Left renal pelvis (tissue), 4 donors: ENCODE measurements around the gene FNBP1. TPM values are rescaled to one million over a fixed set of nuclear protein-coding genes. Genes with fewer than 3 reads are reported as not detected.

Source experiments
- DNase-seq, 4 donors: peaks; one replicate each; pipeline ENCODE4 v3.0.0-alpha.2; 2013; ENCODE audit warnings: low read depth in 4 of 4, low spot score in 3 of 4
- polyA plus RNA-seq, 4 donors: library from polyadenylated mRNA; unstranded; fragments of 120-200 nt; gene quantifications; one replicate each; pipeline ENCODE4 v1.2.1, GENCODE V29; 2013; ENCODE audit not compliant: insufficient read length in 4 of 4

FNBP1 gene
- polyA plus RNA-seq, 4 donors: 44.4 to 53.8 (median 50.0) TPM

GRCh38 chr9:129866394-129867135 is 176.4 kb downstream of the FNBP1 start:
- no peak for DNase-seq

GRCh38 chr9:129865668-129866320 is 177.2 kb downstream of the FNBP1 start:
- no peak for DNase-seq

- no peak for DNase-seq
These were observed 177.9 kb downstream of the FNBP1 start for GRCh38 chr9:129864991-129865647.

DNA sequence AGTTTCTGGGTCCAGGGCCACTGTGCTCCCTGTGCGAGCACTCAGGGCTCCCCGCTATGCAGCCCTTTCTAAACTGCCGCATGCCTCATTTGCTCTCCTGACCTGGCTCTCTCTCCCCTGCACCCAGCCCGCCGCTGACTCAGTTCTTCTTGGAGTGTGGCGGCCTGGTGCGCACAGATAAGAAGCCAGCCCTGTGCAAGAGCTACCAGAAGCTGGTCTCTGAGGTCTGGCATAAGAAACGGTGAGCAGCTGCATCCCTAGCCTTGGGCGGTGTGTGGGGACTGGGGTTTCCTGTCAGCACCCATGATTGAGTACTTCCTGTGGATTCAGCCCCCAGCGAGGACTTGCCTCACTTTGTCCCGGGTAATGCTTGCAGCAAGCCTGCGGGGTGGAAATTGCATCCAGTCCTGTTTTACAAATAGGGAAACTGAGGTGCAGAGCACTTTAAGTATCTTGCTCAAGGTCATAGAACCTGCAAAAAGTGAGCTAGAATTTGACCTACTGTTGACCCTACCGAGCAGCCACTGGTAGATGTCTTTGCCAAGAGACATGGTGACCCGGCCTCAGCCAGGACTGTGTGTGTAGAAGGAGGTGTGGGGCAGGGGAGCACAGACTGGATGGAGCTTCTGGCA is 179.8 kb downstream of the FNBP1 start:
- no peak for DNase-seq

DNA sequence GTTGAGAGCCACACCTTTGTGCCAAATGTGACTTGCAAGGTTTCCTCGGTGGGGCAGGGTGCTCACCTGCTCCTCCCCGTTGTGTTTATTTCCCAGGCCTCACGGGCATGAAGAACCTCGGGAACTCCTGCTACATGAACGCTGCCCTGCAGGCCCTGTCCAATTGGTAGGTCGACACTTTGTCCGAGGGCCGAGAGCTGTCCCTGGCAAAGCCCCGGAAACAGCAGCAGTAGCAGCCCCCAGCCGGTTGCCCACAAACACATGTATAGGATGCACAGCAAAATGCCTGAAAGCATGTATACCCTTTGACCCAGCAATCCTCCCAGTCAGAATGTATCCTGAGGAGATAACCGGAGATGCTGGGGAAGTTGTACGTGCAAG is 181.6 kb downstream of the FNBP1 start:
- no peak for DNase-seq

DNA sequence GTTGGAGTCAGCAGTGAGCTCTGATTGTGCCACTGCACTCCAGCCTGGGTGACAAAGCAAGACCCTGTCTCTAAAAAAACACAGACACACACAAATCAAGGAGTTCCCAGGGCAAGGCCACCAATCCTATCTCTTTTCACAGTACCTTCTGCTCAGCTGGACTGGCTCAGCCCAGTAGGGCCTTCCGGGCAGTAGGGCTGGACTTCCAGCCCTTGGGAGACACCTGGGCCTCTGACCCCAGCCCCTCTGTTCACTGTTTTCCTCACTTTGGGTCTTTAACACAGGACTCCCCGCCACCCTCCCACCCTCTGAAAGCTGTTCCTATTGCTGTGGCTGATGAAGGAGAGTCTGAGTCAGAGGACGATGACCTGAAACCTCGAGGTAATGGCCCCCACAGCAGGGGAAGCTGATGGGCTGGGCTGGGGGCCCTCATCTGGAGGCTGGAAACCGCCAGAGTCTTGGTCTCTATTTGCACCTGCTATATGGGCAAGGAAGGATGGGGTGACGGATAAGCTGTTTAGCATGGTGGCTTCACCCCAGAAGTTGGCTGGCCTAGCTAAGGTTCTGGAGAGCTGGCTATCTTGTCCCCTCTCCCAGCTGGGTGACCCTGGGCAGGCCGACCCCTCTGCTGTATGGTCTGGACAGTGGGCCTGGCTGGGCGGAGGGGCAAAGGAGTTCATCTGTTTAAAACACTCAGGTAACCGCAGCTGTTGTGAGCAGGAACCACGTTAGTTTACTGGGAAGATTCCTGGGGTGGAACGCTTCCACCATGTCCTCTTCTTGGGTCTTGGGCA is 182.1 kb downstream of the FNBP1 start:
- no peak for DNase-seq

GRCh38 chr9:129858167-129858962 is 184.6 kb downstream of the FNBP1 start:
- no peak for DNase-seq

- DNase-seq: no peak
These were observed 185.8 kb downstream of the FNBP1 start for GRCh38 chr9:129857207-129857606.

DNA sequence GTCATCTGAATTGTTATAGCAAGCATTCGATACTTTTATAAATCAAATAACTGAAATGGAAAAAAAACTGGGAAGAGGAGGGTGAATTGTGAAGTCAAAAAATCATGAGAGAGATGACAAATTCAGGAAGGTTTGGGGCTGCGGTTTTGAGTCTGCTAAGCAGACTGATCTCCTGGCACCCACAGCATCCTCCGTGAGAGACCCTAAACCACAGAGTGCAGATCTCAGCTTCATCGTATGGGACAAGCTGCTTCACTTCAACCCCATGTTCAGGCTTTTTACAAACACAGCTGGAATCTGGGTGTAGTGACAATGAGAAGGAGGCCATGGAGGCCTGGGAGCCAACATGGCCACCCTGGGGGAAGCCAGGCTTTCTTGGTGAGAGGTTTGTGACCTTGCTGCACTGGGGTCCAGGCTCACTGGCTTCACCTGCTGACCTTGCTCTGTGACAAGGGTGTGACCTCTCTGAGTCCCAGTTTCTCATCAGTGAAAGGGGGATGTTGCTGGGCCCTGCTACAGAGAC is 188.3 kb downstream of the FNBP1 start:
- DNase-seq: no peak

GRCh38 chr9:129853614-129854013 is 189.4 kb downstream of the FNBP1 start:
- no peak for DNase-seq

DNA sequence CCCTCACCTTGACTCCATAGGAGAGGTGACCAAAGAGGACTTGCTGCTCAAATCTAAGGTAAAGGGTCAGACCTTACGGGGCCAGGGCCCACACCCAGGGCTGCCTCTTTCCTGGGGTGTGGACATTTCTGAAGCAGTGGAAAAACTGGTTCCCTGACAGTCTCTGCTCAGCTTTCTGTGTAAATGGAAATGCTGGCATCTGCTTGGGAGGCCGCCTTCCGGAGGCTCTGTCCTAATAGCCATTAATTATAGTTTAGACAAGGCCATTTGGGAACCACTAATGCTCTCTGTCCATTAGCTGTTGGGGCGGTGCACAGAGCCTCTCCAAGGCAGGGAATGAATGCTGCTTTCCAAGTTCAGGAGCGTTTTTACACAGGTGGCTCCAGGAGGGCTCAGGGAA is 190.4 kb downstream of the FNBP1 start:
- DNase-seq: no peak

GRCh38 chr9:129851821-129852220 is 191.2 kb downstream of the FNBP1 start:
- no peak for DNase-seq

- DNase-seq: no peak
These were observed 192.0 kb downstream of the FNBP1 start for GRCh38 chr9:129850821-129851550.

DNA sequence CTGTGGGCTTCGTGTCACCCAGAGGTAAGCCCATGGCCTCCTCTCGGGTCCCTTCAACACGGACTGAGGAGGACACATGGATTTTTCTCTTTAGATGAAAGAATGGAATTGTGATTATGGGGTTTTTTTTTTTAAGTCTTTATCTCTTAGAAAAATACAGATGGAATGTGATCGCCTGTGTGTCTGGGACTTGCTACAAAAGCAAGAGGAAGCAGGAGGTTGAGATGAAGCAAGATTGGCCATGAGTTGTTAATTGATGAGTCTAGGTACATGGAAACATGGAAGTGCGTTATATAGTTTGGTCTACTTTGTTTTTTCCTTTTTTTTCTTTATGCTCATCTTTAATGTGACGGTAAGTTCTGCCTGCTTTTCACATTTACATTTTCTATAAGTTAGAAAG is 193.1 kb downstream of the FNBP1 start:
- no peak for DNase-seq

DNA sequence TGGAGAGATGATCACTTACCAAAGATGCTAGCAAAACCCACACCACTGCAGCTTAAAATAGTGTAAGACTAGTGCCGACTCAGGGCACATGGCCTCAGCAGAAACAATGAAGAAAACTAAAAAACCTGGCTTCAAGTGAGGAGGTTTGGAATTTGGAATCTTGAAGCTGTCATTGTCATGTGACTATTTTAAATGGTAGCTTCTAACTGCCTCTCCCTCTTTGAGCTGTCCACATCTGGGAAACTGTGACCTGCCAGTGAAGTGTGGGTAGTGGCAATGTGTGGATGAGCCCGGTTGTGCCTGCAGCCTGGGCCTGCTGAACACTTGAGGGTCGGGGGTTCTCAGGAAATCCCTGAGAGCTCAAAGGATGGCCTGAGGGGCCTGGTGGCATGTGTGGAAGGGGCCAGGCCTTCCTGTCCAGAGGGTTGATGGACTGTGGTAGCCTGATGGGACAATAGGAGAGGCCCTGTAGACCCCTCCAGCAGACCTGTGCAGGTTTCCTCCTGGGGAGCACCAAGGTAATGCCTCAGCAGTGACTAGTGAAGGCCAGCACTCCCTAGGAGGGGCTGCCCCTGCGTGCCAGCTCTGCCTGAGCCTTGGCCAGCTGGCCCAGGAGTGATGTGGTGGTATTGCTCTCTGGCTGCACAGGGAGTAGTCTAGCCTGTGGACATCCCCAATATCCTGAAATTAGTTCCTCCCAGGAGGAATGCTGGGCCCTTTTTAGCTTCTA is 194.1 kb downstream of the FNBP1 start:
- no peak for DNase-seq

- no peak for DNase-seq
These were observed 197.6 kb downstream of the FNBP1 start for GRCh38 chr9:129845373-129845772.

GRCh38 chr9:129841071-129841470 is 201.9 kb downstream of the FNBP1 start:
- no peak for DNase-seq

DNA sequence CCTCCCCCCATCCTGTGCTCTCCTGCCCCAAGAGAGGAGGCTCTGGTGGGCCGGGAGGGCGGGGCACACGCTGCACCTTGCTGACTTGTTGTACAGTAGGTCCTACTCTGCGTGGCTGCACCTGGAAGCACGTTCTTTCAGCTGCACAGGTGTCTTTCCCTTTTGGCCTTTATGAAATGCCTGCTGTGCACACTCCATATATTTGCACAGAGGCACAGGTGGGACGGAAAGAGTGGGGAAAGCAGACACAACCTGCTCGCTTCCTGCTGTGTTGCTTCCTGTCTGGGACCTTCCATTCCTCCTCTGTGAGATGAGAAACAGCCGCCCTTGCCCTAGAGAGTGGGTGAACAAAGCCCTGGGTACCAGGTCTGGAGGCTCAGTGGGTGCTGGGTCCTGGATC is 203.0 kb downstream of the FNBP1 start:
- DNase-seq: no peak
